Measurements from ENCODE around the gene ZNF681. TPM values are rescaled to one million over a fixed set of nuclear protein-coding genes. Genes with fewer than 3 reads are reported as not detected.

The ZNF681 gene
- total and polyA plus RNA-seq, 10 of the 15 experiments (the other 5 are each of a cell fraction or from before 2014, with no cell fraction given), result 0.11 to 0.41 (median 0.24) TPM; not detected in 1

DNA sequence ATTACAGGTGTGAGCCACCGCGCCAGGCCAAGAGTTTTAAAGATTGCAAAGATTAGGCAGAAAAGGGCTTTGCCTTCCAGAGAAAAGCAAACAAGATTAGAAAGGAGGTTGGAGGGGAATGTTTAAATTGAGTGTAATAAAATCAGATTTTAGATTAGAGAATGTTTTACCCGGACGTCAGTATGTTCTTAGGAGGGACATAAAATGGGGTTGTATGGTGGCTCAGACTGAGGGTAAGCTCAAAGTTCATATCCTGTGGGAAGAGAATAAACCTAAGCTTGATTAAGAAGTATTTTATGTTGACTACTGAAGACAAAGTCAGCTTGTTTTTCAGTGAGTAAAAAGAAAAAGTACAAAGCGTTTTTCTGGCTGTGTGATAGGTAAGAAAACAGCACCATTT is 34.1 kb upstream of the ZNF681 start:
- in situ Hi-C loops (cut with MboI), result no loop called here
- CTCF ChIA-PET, result no interaction called here
- POLR2A ChIA-PET, result no interaction called here
- WGBS (ENCODE audit: insufficient coverage, insufficient replicate concordance, low lambda C conversion rate, missing lambda C conversion rate), result 80% methylated on average over 5 of the region's 5 CpGs
- RAD21 ChIA-PET (ENCODE audit: unreplicated experiment), result no interaction called here
- Histone ChIP-seq H3K9ac (ENCODE audit: control insufficient read depth, insufficient read depth, low read length) (no peak overlapping the region), H3K4me1 (ENCODE audit: control insufficient read depth, insufficient read depth, low read length) (no peaks in the 10 kb centered on the region), H3K79me2 (ENCODE audit: control insufficient read depth, insufficient read depth, low read length) (no peaks in the 10 kb centered on the region), H3K36me3 (ENCODE audit: control insufficient read depth in 2 of 2, insufficient read depth in 2 of 2, low read length in 1 of 2) (no peaks in the 10 kb centered on the region), H3K9me3 (replicated peaks; ENCODE audit: control insufficient read depth, insufficient read depth, low read length) (no peaks in the 10 kb centered on the region), H3K27ac (ENCODE audit: control insufficient read depth, insufficient read depth) (no peak overlapping the region), H4K20me1 (ENCODE audit: control insufficient read depth, insufficient read depth) (no peaks in the 10 kb centered on the region), H3K4me3 (no peak overlapping the region), H3K27me3 (replicated peaks in 1 of 2; ENCODE audit: control insufficient read depth in 2 of 2, insufficient read depth in 2 of 2, low read length in 1 of 2) (no peaks in the 10 kb centered on the region), H2AFZ (ENCODE audit: control insufficient read depth, low read depth, low read length) (no peak overlapping the region), H3K4me2 (ENCODE audit: control insufficient read depth, insufficient read depth) (no peak overlapping the region)
- no TSS peak for BruUV-seq (replicated peaks)
- FAIRE-seq (no peak), DNase-seq (ENCODE audit: low read depth, low spot score) (no peak), ATAC-seq (no peak)
- intact Hi-C loops (cut with micrococcal nuclease; ENCODE audit: unreplicated experiment), result no loop called here
- SMC1A ChIA-PET (ENCODE audit: uncharacterized antibody, unreplicated experiment), result no interaction called here
- TF ChIP-seq, protein P1, sequence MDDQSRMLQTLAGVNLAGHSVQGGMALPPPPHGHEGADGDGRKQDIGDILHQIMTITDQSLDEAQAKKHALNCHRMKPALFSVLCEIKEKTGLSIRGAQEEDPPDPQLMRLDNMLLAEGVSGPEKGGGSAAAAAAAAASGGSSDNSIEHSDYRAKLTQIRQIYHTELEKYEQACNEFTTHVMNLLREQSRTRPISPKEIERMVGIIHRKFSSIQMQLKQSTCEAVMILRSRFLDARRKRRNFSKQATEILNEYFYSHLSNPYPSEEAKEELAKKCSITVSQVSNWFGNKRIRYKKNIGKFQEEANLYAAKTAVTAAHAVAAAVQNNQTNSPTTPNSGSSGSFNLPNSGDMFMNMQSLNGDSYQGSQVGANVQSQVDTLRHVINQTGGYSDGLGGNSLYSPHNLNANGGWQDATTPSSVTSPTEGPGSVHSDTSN (IDR thresholded peaks at IDR 0.05; ENCODE audit: insufficient replicate concordance, low read depth, low read length), result no peak
- TF ChIP-seq, protein P2, sequence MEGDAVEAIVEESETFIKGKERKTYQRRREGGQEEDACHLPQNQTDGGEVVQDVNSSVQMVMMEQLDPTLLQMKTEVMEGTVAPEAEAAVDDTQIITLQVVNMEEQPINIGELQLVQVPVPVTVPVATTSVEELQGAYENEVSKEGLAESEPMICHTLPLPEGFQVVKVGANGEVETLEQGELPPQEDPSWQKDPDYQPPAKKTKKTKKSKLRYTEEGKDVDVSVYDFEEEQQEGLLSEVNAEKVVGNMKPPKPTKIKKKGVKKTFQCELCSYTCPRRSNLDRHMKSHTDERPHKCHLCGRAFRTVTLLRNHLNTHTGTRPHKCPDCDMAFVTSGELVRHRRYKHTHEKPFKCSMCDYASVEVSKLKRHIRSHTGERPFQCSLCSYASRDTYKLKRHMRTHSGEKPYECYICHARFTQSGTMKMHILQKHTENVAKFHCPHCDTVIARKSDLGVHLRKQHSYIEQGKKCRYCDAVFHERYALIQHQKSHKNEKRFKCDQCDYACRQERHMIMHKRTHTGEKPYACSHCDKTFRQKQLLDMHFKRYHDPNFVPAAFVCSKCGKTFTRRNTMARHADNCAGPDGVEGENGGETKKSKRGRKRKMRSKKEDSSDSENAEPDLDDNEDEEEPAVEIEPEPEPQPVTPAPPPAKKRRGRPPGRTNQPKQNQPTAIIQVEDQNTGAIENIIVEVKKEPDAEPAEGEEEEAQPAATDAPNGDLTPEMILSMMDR (IDR thresholded peaks at IDR 0.05 in 2 of 3, conservative IDR thresholded peaks at IDR 0.05 in 1 of 3; ENCODE audit: control insufficient read depth in 2 of 3, extremely low read depth in 1 of 3, insufficient read depth in 1 of 3, low read depth in 3 of 3, low read length in 3 of 3), result no peak
- TF ChIP-seq CHD2 (IDR thresholded peaks at IDR 0.05; ENCODE audit: borderline replicate concordance, low read depth, low read length), result no peak
- TF ChIP-seq, protein P3, sequence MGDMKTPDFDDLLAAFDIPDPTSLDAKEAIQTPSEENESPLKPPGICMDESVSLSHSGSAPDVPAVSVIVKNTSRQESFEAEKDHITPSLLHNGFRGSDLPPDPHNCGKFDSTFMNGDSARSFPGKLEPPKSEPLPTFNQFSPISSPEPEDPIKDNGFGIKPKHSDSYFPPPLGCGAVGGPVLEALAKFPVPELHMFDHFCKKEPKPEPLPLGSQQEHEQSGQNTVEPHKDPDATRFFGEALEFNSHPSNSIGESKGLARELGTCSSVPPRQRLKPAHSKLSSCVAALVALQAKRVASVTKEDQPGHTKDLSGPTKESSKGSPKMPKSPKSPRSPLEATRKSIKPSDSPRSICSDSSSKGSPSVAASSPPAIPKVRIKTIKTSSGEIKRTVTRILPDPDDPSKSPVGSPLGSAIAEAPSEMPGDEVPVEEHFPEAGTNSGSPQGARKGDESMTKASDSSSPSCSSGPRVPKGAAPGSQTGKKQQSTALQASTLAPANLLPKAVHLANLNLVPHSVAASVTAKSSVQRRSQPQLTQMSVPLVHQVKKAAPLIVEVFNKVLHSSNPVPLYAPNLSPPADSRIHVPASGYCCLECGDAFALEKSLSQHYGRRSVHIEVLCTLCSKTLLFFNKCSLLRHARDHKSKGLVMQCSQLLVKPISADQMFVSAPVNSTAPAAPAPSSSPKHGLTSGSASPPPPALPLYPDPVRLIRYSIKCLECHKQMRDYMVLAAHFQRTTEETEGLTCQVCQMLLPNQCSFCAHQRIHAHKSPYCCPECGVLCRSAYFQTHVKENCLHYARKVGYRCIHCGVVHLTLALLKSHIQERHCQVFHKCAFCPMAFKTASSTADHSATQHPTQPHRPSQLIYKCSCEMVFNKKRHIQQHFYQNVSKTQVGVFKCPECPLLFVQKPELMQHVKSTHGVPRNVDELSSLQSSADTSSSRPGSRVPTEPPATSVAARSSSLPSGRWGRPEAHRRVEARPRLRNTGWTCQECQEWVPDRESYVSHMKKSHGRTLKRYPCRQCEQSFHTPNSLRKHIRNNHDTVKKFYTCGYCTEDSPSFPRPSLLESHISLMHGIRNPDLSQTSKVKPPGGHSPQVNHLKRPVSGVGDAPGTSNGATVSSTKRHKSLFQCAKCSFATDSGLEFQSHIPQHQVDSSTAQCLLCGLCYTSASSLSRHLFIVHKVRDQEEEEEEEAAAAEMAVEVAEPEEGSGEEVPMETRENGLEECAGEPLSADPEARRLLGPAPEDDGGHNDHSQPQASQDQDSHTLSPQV (IDR thresholded peaks at IDR 0.05), result no peak
- TF ChIP-seq MTA2 (IDR thresholded peaks at IDR 0.05; ENCODE audit: low read depth), result no peak
